ENCODE data around the gene KCNN3. TPM values are rescaled to one million over a fixed set of nuclear protein-coding genes. Genes with fewer than 3 reads are reported as not detected.

The KCNN3 gene
- polyA plus RNA-seq, 1 donor from 2014 or later: 2.2 TPM

GRCh38 chr1:154739654-154740053, 130.4 kb downstream of the KCNN3 start:
- H3K9ac ChIP-seq (ENCODE audit: low read length): no peak overlapping the region
- H3K9me2 ChIP-seq (ENCODE audit: insufficient read depth, low read length): no peaks in the 10 kb centered on the region
- no peaks in the 10 kb centered on the region for H3K9me3 ChIP-seq (ENCODE audit: low read length)
- no peaks in the 10 kb centered on the region for H3K36me3 ChIP-seq (ENCODE audit: insufficient read depth, low read length)
- H3K79me2 ChIP-seq (replicated peaks; ENCODE audit: insufficient read depth, low read length): no peaks in the 10 kb centered on the region
- no peaks in the 10 kb centered on the region for H4K20me1 ChIP-seq (ENCODE audit: insufficient read depth)
- no peak overlapping the region for H3K4me3 ChIP-seq (ENCODE audit: low read length)
- H3K27ac ChIP-seq (ENCODE audit: low read length): no peak overlapping the region
- no peaks in the 10 kb centered on the region for H3F3A ChIP-seq (ENCODE audit: insufficient read depth, low read length, poor library complexity, severe bottlenecking)
- H3K4me2 ChIP-seq (ENCODE audit: low read length): no peak overlapping the region
- no peak overlapping the region for H2AFZ ChIP-seq (ENCODE audit: low read depth, low read length)
- H3K27me3 ChIP-seq (ENCODE audit: insufficient read depth, low read depth, low read length): no peaks in the 10 kb centered on the region
- TF ChIP-seq CTCF (IDR thresholded peaks at IDR 0.05; ENCODE audit: poor library complexity, severe bottlenecking) (no peak), POLR2AphosphoS5 (IDR thresholded peaks at IDR 0.05) (no peak), MXI1 (conservative IDR thresholded peaks at IDR 0.05; ENCODE audit: poor library complexity, severe bottlenecking) (no peak), SMC3 (conservative IDR thresholded peaks at IDR 0.05; ENCODE audit: poor library complexity) (no peak), TAF1 (IDR thresholded peaks at IDR 0.05; ENCODE audit: low read depth) (no peak), RAD21 (conservative IDR thresholded peaks at IDR 0.05) (no peak), REST (IDR thresholded peaks at IDR 0.05; ENCODE audit: borderline replicate concordance) (no peak), EP300 (conservative IDR thresholded peaks at IDR 0.05; ENCODE audit: poor library complexity, severe bottlenecking) (no peak), EZH2 (IDR thresholded peaks at IDR 0.05; ENCODE audit: borderline replicate concordance, insufficient read depth, low read length, poor library complexity, severe bottlenecking) (no peak)

- Histone ChIP-seq H3K27me3 (ENCODE audit: insufficient read depth, low read depth, low read length) (no peaks in the 10 kb centered on the region), H3F3A (ENCODE audit: insufficient read depth, low read length, poor library complexity, severe bottlenecking) (no peaks in the 10 kb centered on the region), H3K9ac (ENCODE audit: low read length) (no peak overlapping the region), H3K27ac (ENCODE audit: low read length) (no peak overlapping the region), H4K20me1 (ENCODE audit: insufficient read depth) (no peaks in the 10 kb centered on the region), H3K9me3 (ENCODE audit: low read length) (no peaks in the 10 kb centered on the region), H3K36me3 (ENCODE audit: insufficient read depth, low read length) (no peaks in the 10 kb centered on the region), H3K4me2 (ENCODE audit: low read length) (no peak overlapping the region), H3K9me2 (ENCODE audit: insufficient read depth, low read length) (no peaks in the 10 kb centered on the region), H2AFZ (ENCODE audit: low read depth, low read length) (no peak overlapping the region), H3K79me2 (replicated peaks; ENCODE audit: insufficient read depth, low read length) (no peaks in the 10 kb centered on the region), H3K4me3 (ENCODE audit: low read length) (no peak overlapping the region)
- TF ChIP-seq CTCF (IDR thresholded peaks at IDR 0.05; ENCODE audit: poor library complexity, severe bottlenecking) (no peak), RAD21 (conservative IDR thresholded peaks at IDR 0.05) (no peak), SMC3 (conservative IDR thresholded peaks at IDR 0.05; ENCODE audit: poor library complexity) (no peak), REST (IDR thresholded peaks at IDR 0.05; ENCODE audit: borderline replicate concordance) (no peak), EP300 (conservative IDR thresholded peaks at IDR 0.05; ENCODE audit: poor library complexity, severe bottlenecking) (no peak), MXI1 (conservative IDR thresholded peaks at IDR 0.05; ENCODE audit: poor library complexity, severe bottlenecking) (no peak), POLR2AphosphoS5 (IDR thresholded peaks at IDR 0.05) (no peak), EZH2 (IDR thresholded peaks at IDR 0.05; ENCODE audit: borderline replicate concordance, insufficient read depth, low read length, poor library complexity, severe bottlenecking) (no peak), TAF1 (IDR thresholded peaks at IDR 0.05; ENCODE audit: low read depth) (no peak)
Observed at GRCh38 chr1:154736841-154737240, 133.2 kb downstream of the KCNN3 start.
